ENCODE results near the gene RBM24.

DNA sequence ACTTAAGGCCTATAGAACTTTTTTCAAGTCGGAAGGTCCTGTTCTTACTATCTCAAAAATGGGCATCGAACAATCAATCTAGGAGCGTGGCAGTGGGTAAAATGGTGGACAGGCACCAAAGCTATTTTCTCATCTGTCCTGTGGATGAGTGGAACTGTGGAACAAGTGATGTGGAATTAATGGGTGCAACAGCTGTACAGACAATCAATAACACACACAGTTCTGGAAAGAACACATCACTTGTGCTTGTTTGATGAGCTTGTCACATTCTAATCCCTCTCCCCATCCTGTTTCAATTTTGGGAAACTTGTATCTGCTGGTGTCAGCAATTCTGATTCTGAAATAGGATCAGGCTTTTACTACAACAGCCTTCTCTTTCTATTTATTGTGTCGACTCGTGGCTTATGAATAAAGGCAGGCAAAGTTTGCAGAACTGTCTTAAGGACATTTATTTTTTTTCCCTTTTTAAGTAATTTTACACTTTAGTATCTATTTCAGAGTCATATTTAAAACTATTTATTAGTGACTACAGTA lies 11.5 kb downstream of the RBM24 start:
- TF ChIP-seq POLR2A (IDR thresholded peaks at IDR 0.05): no peak
- TF ChIP-seq, protein P1, sequence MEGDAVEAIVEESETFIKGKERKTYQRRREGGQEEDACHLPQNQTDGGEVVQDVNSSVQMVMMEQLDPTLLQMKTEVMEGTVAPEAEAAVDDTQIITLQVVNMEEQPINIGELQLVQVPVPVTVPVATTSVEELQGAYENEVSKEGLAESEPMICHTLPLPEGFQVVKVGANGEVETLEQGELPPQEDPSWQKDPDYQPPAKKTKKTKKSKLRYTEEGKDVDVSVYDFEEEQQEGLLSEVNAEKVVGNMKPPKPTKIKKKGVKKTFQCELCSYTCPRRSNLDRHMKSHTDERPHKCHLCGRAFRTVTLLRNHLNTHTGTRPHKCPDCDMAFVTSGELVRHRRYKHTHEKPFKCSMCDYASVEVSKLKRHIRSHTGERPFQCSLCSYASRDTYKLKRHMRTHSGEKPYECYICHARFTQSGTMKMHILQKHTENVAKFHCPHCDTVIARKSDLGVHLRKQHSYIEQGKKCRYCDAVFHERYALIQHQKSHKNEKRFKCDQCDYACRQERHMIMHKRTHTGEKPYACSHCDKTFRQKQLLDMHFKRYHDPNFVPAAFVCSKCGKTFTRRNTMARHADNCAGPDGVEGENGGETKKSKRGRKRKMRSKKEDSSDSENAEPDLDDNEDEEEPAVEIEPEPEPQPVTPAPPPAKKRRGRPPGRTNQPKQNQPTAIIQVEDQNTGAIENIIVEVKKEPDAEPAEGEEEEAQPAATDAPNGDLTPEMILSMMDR (IDR thresholded peaks at IDR 0.05): no peak
